Kidney epithelial cell (primary cell): Measurements from ENCODE around the gene FNDC3A. TPM values are rescaled to one million over a fixed set of nuclear protein-coding genes. Genes with fewer than 3 reads are reported as not detected.

ENCODE experiments used
- DNase-seq: peaks from one replicate; pipeline ENCODE4 v3.0.0-alpha.2; 2010; ENCODE audit warnings: low read depth
- H3K27me3 ChIP-seq: 2 replicates; pipeline ENCODE4 v1.6.0; 2011; ENCODE audit warnings: low read length; ENCODE audit not compliant: control insufficient read depth, insufficient read depth
- H3K36me3 ChIP-seq: 2 replicates; pipeline ENCODE4 v1.5.1; 2011; ENCODE audit warnings: low read length; ENCODE audit not compliant: control insufficient read depth, insufficient read depth
- H3K4me3 ChIP-seq: 2 replicates; pipeline ENCODE4 v1.5.1; 2011; ENCODE audit warnings: low read depth, mild to moderate bottlenecking, control low read depth, low read length
- CTCF ChIP-seq: IDR thresholded peaks from 2 replicates; pipeline ENCODE4 v1.5.1; 2011; ENCODE audit warnings: mild to moderate bottlenecking, moderate library complexity, low read length, control low read depth, inconsistent platforms; ENCODE audit not compliant: insufficient read depth, poor library complexity, severe bottlenecking
- total RNA-seq: library from RNA; depleted of rRNA; stranded (reverse); fragments of >200 nt; gene quantifications from 2 replicates; pipeline ENCODE4 v1.2.3, GENCODE V29; 2015

The FNDC3A gene
- total RNA-seq, 1 donor from 2014 or later, result 63.6 TPM

- H3K36me3 ChIP-seq, result no peaks in the 10 kb centered on the region
- H3K27me3 ChIP-seq, result no peaks in the 10 kb centered on the region
- no peak for DNase-seq
- no peak overlapping the region for H3K4me3 ChIP-seq
- TF ChIP-seq CTCF, result no peak
Observed at GRCh38 chr13:49183672-49184325, 208.1 kb downstream of the FNDC3A start.

- no peaks in the 10 kb centered on the region for H3K27me3 ChIP-seq
- H3K36me3 ChIP-seq, result no peaks in the 10 kb centered on the region
- no peak overlapping the region for H3K4me3 ChIP-seq
- no peak for DNase-seq
- no peak for TF ChIP-seq CTCF
Observed at GRCh38 chr13:49184621-49185020, 208.9 kb downstream of the FNDC3A start.

DNA sequence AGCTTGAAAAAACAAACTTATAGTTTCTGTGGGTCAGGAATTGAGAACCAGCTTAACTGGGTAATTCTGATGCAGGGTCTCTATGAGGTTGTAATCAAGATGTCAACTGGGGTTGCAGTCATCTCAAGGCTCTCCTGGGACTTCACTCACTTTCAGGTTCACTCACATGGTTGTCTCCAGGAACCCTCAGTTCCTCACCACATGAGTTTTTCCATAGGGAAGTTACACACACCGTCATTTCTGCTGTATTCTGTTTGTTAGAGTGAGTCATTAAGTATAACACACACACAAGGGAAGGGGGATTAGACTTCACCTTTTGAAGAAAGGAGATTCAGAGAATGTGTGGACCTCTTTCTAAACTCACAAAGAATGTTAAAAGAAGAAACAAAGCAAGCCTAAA is 209.6 kb downstream of the FNDC3A start:
- DNase-seq, result no peak
- H3K27me3 ChIP-seq, result no peaks in the 10 kb centered on the region
- no peak overlapping the region for H3K4me3 ChIP-seq
- no peaks in the 10 kb centered on the region for H3K36me3 ChIP-seq
- no peak for TF ChIP-seq CTCF

- TF ChIP-seq CTCF, result no peak
- no peak overlapping the region for H3K4me3 ChIP-seq
- no peaks in the 10 kb centered on the region for H3K27me3 ChIP-seq
- H3K36me3 ChIP-seq, result peaks cover 2% of the 10 kb centered on the region
- DNase-seq, result no peak
Observed at GRCh38 chr13:49190901-49191300, 215.2 kb downstream of the FNDC3A start.

GRCh38 chr13:49206641-49207040 is 230.9 kb downstream of the FNDC3A start:
- H3K36me3 ChIP-seq, result no peaks in the 10 kb centered on the region
- H3K4me3 ChIP-seq, result no peak overlapping the region
- TF ChIP-seq CTCF, result no peak
- DNase-seq, result no peak
- no peaks in the 10 kb centered on the region for H3K27me3 ChIP-seq

DNA sequence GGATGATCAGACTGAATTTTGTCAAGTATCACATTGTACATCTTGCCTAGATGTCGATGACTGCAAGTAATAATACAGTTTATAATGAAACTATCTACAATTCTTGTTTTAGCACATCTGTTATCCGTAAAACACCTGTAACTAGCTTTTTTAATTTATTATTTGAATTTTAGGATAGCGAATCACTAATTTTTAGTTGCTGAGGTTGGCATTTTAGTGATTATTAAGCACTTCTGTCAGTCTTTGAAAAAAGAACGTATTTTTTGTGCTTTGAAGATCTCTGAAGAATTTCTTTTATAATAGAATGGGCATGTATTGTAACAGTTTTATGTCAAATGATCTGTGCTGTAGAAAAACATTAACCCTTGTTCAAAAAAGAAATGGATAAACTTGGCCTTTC is 232.9 kb downstream of the FNDC3A start:
- no peak for DNase-seq
- Histone ChIP-seq H3K27me3 (no peaks in the 10 kb centered on the region), H3K36me3 (no peaks in the 10 kb centered on the region), H3K4me3 (no peak overlapping the region)
- TF ChIP-seq CTCF, result no peak
